H9 (cell line): Measurements from ENCODE around the gene CDH4. TPM values are rescaled to one million over a fixed set of nuclear protein-coding genes. Genes with fewer than 3 reads are reported as not detected.

Source experiments
- DNase-seq: peaks from one replicate; pipeline ENCODE4 v3.0.0-alpha.2; 2017
- H2AFZ ChIP-seq: one replicate; pipeline ENCODE4 v1.6.1; 2013; ENCODE audit warnings: mild to moderate bottlenecking, low read length, control low read depth, moderate library complexity
- H2AK5ac ChIP-seq: 2 replicates; pipeline ENCODE4 v1.6.1; 2013; ENCODE audit warnings: low read length, control low read depth, mixed read lengths; ENCODE audit not compliant: insufficient read length
- H2BK120ac ChIP-seq: one replicate; pipeline ENCODE4 v1.6.1; 2013; ENCODE audit warnings: low read depth, mild to moderate bottlenecking, low read length, control low read depth, inconsistent platforms; ENCODE audit not compliant: poor library complexity, severe bottlenecking
- H2BK12ac ChIP-seq: 2 replicates; pipeline ENCODE4 v1.6.1; 2013; ENCODE audit warnings: low read length, control low read depth, mixed read lengths, low read depth; ENCODE audit not compliant: insufficient read length
- H2BK15ac ChIP-seq: 2 replicates; pipeline ENCODE4 v1.6.1; 2013; ENCODE audit warnings: low read depth, low read length, control low read depth
- H2BK20ac ChIP-seq: one replicate; pipeline ENCODE4 v1.6.1; 2013; ENCODE audit warnings: low read depth, mild to moderate bottlenecking, low read length, control low read depth, inconsistent platforms; ENCODE audit not compliant: poor library complexity, severe bottlenecking
- H2BK5ac ChIP-seq: 2 replicates; pipeline ENCODE4 v1.6.1; 2013; ENCODE audit warnings: low read length, control low read depth, mixed read lengths; ENCODE audit not compliant: insufficient read length
- H3K14ac ChIP-seq: 2 replicates; pipeline ENCODE4 v1.6.1; 2013; ENCODE audit warnings: low read length, control low read depth; ENCODE audit not compliant: insufficient read depth
- H3K18ac ChIP-seq: 2 replicates; pipeline ENCODE4 v1.6.1; 2013; ENCODE audit warnings: low read depth, mild to moderate bottlenecking, mixed read lengths, low read length, control low read depth; ENCODE audit not compliant: insufficient read length
- H3K23ac ChIP-seq: 2 replicates; pipeline ENCODE4 v1.6.1; 2013; ENCODE audit warnings: low read length, control low read depth, mixed read lengths, low read depth; ENCODE audit not compliant: insufficient read length
- H3K23me2 ChIP-seq: 2 replicates; pipeline ENCODE4 v1.6.1; 2013; ENCODE audit warnings: low read depth, mild to moderate bottlenecking, mixed read lengths, low read length, control low read depth; ENCODE audit not compliant: insufficient read length, poor library complexity, severe bottlenecking
- H3K27ac ChIP-seq: 2 replicates; pipeline ENCODE4 v1.5.1; 2013; ENCODE audit warnings: low read length, control low read depth, mixed read lengths, low read depth; ENCODE audit not compliant: insufficient read length
- H3K27me3 ChIP-seq: 2 replicates; pipeline ENCODE4 v1.6.1; 2013; ENCODE audit warnings: low read length, control low read depth, inconsistent platforms; ENCODE audit not compliant: insufficient read depth
- H3K4ac ChIP-seq: 2 replicates; pipeline ENCODE4 v1.6.1; 2013; ENCODE audit warnings: low read depth, mild to moderate bottlenecking, control low read depth, inconsistent platforms, low read length, moderate library complexity
- H3K4me1 ChIP-seq: 2 replicates; pipeline ENCODE4 v1.6.1; 2013; ENCODE audit warnings: low read length, control low read depth, inconsistent platforms; ENCODE audit not compliant: insufficient read depth
- H3K4me2 ChIP-seq: 2 replicates; pipeline ENCODE4 v1.6.1; 2013; ENCODE audit warnings: low read length, control low read depth, mixed read lengths; ENCODE audit not compliant: insufficient read length, insufficient read depth
- H3K56ac ChIP-seq: 2 replicates; pipeline ENCODE4 v1.6.1; 2013; ENCODE audit warnings: low read depth, mild to moderate bottlenecking, mixed read lengths, low read length, control low read depth; ENCODE audit not compliant: insufficient read length
- H3K79me1 ChIP-seq: 2 replicates; pipeline ENCODE4 v1.6.1; 2013; ENCODE audit warnings: low read depth, mild to moderate bottlenecking, moderate library complexity, low read length, control low read depth, inconsistent platforms; ENCODE audit not compliant: insufficient read depth, poor library complexity, severe bottlenecking
- H3K79me2 ChIP-seq: 2 replicates; pipeline ENCODE4 v1.6.1; 2013; ENCODE audit warnings: low read length, control low read depth, inconsistent platforms; ENCODE audit not compliant: insufficient read depth
- H3K9ac ChIP-seq: 2 replicates; pipeline ENCODE4 v1.6.1; 2013; ENCODE audit warnings: low read length, control low read depth, mixed read lengths; ENCODE audit not compliant: insufficient read length; ENCODE audit errors: extremely low read depth
- H3K9me3 ChIP-seq: one replicate; pipeline ENCODE4 v1.6.1; 2013; ENCODE audit warnings: low read depth, low read length, inconsistent platforms; ENCODE audit not compliant: control insufficient read depth
- H3T11ph ChIP-seq: one replicate; pipeline ENCODE4 v1.6.1; 2013; ENCODE audit warnings: mild to moderate bottlenecking, low read length, control low read depth, inconsistent platforms
- H4K20me1 ChIP-seq: one replicate; pipeline ENCODE4 v1.6.1; 2013; ENCODE audit not compliant: control insufficient read depth, insufficient read length, insufficient read depth
- H4K5ac ChIP-seq: 2 replicates; pipeline ENCODE4 v1.6.1; 2013; ENCODE audit warnings: low read depth, mild to moderate bottlenecking, mixed read lengths, low read length, control low read depth; ENCODE audit not compliant: insufficient read length
- H4K8ac ChIP-seq: replicated peaks from 2 replicates; pipeline ENCODE4 v1.6.1; 2013; ENCODE audit warnings: low read length, control low read depth, mixed read lengths, low read depth; ENCODE audit not compliant: insufficient read length
- H4K91ac ChIP-seq: 2 replicates; pipeline ENCODE4 v1.6.1; 2013; ENCODE audit warnings: low read depth, mild to moderate bottlenecking, moderate library complexity, mixed read lengths, low read length, control low read depth; ENCODE audit not compliant: insufficient read length
- H3K27ac Mint-ChIP-seq, 3 experiments: 2 replicates in 2 of 3; 3 replicates in 1 of 3; pipeline ENCODE4 v1.8.0; 2020 to 2021; ENCODE audit warnings: mixed read lengths in 3 of 3, mild to moderate bottlenecking in 1 of 3, moderate library complexity in 1 of 3
- H3K27me3 Mint-ChIP-seq: 2 replicates; pipeline ENCODE4 v1.8.0; 2021; ENCODE audit warnings: low read depth, mild to moderate bottlenecking, moderate library complexity, mixed read lengths
- H3K36me3 Mint-ChIP-seq, 3 experiments: 2 replicates in 2 of 3; 3 replicates in 1 of 3; pipeline ENCODE4 v1.8.0; 2020 to 2021; ENCODE audit warnings: low read depth in 3 of 3, mixed read lengths in 3 of 3; ENCODE audit not compliant: insufficient read depth in 1 of 3
- H3K4me1 Mint-ChIP-seq, 2 experiments: 2 replicates each; pipeline ENCODE4 v1.8.0; 2020; ENCODE audit warnings: mixed read lengths in 2 of 2
- H3K4me3 Mint-ChIP-seq, 2 experiments: 2 replicates in 1 of 2; 3 replicates in 1 of 2; pipeline ENCODE4 v1.8.0; 2020 to 2021; ENCODE audit warnings: mild to moderate bottlenecking in 2 of 2, mixed read lengths in 2 of 2, moderate library complexity in 1 of 2
- H3K9me3 Mint-ChIP-seq, 2 experiments: 2 replicates in 1 of 2; 3 replicates in 1 of 2; pipeline ENCODE4 v1.8.0; 2020; ENCODE audit warnings: mild to moderate bottlenecking in 2 of 2, mixed read lengths in 2 of 2, moderate library complexity in 1 of 2
- WGBS: extraction: QIAGEN DNeasy Blood & Tissue Kit; methylation state at CpG from one replicate; pipeline ENCODE4 v1.1.7; 2013; ENCODE audit warnings: missing lambda C conversion rate, low lambda C conversion rate, mixed read lengths; ENCODE audit not compliant: insufficient read length; ENCODE audit errors: extremely low coverage; 5-methylcytosine and 5-hydroxymethylcytosine counted together
- total RNA-seq: library from RNA; stranded (reverse); gene quantifications from 2 replicates; pipeline ENCODE4 v1.2.1, GENCODE V29; 2021
- TF ChIP-seq, protein P1 (sequence below): fragments of 200-600 bp; sonication (generic); conservative IDR thresholded peaks from 3 replicates; pipeline ENCODE4 v1.8.0; 2021; ENCODE audit warnings: antibody characterized with exemption, mild to moderate bottlenecking

CDH4 gene
- total RNA-seq, 1 experiment from 2014 or later = 3.0 TPM

DNA sequence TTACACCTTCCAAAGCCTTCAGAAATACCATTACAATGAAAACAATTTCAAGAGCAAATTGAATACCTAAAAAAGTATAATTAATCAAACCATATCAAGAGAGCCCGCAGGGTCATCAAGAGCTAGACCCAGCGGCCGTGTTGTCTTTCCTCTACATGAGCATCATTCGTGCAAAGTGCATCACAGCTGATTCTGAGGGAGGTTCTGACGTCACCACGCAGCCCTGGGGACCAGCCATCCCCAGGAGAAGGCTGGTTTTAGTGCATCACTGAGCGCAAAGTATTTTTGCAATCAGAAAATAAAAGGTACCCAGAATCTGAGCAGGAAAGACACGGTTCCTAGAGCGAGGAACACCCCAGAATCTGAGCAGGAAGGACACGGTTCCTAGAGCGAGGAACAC lies 371.4 kb downstream of the CDH4 start:
- Histone ChIP-seq H2BK5ac (no peak overlapping the region), H3K14ac (no peak overlapping the region), H2BK20ac (no peak overlapping the region), H3K4me2 (no peak overlapping the region), H2AK5ac (no peak overlapping the region), H2AFZ (no peak overlapping the region), H3T11ph (no peak overlapping the region), H3K79me1 (no peaks in the 10 kb centered on the region), H2BK120ac (no peak overlapping the region), H3K23ac (no peak overlapping the region), H3K27ac (no peak overlapping the region), H3K4ac (no peak overlapping the region), H4K20me1 (no peaks in the 10 kb centered on the region), H3K27me3 (no peaks in the 10 kb centered on the region; the same call in 1 of the 2 replicates), H3K79me2 (no peaks in the 10 kb centered on the region), H2BK12ac (no peak overlapping the region), H3K9me3 (no peaks in the 10 kb centered on the region), H4K91ac (no peak overlapping the region), H4K8ac (no peak overlapping the region), H2BK15ac (no peak overlapping the region), H3K9ac (no peak overlapping the region), H3K23me2 (no peaks in the 10 kb centered on the region), H3K56ac (no peak overlapping the region), H3K4me1 (no peaks in the 10 kb centered on the region), H4K5ac (no peak overlapping the region), H3K18ac (no peak overlapping the region)
- H3K27ac Mint-ChIP-seq = no peak overlapping the region
- no peaks in the 10 kb centered on the region; a peak in 1 of 5 replicates for H3K9me3 Mint-ChIP-seq
- DNase-seq = no peak
- no peaks in the 10 kb centered on the region; a peak in 1 of 7 replicates for H3K36me3 Mint-ChIP-seq
- H3K4me1 Mint-ChIP-seq = 0 out of 4 replicates have a peak, but pooled peaks cover 0 to 2% of the 10 kb centered on the region in 2 experiments
- TF ChIP-seq, protein P1, sequence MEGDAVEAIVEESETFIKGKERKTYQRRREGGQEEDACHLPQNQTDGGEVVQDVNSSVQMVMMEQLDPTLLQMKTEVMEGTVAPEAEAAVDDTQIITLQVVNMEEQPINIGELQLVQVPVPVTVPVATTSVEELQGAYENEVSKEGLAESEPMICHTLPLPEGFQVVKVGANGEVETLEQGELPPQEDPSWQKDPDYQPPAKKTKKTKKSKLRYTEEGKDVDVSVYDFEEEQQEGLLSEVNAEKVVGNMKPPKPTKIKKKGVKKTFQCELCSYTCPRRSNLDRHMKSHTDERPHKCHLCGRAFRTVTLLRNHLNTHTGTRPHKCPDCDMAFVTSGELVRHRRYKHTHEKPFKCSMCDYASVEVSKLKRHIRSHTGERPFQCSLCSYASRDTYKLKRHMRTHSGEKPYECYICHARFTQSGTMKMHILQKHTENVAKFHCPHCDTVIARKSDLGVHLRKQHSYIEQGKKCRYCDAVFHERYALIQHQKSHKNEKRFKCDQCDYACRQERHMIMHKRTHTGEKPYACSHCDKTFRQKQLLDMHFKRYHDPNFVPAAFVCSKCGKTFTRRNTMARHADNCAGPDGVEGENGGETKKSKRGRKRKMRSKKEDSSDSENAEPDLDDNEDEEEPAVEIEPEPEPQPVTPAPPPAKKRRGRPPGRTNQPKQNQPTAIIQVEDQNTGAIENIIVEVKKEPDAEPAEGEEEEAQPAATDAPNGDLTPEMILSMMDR = no peak
- no CpG with 5 or more reads among the region's 11 CpGs for WGBS
- H3K4me3 Mint-ChIP-seq = no peak overlapping the region
- H3K27me3 Mint-ChIP-seq = peaks cover 71% of the 10 kb centered on the region
